ENCODE results near the gene ITGA11. TPM values are rescaled to one million over a fixed set of nuclear protein-coding genes. Genes with fewer than 3 reads are reported as not detected.

Gene ITGA11
- total RNA-seq, 1 donor from 2014 or later = 0.22 TPM

- no peak for DNase-seq
- no peaks in the 10 kb centered on the region for H3K4me1 Mint-ChIP-seq (ENCODE audit: low read depth, unreplicated experiment)
- TF ChIP-seq, protein P1, sequence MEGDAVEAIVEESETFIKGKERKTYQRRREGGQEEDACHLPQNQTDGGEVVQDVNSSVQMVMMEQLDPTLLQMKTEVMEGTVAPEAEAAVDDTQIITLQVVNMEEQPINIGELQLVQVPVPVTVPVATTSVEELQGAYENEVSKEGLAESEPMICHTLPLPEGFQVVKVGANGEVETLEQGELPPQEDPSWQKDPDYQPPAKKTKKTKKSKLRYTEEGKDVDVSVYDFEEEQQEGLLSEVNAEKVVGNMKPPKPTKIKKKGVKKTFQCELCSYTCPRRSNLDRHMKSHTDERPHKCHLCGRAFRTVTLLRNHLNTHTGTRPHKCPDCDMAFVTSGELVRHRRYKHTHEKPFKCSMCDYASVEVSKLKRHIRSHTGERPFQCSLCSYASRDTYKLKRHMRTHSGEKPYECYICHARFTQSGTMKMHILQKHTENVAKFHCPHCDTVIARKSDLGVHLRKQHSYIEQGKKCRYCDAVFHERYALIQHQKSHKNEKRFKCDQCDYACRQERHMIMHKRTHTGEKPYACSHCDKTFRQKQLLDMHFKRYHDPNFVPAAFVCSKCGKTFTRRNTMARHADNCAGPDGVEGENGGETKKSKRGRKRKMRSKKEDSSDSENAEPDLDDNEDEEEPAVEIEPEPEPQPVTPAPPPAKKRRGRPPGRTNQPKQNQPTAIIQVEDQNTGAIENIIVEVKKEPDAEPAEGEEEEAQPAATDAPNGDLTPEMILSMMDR (IDR thresholded peaks at IDR 0.05; ENCODE audit: partially characterized antibody, unreplicated experiment) = no peak
- H3K27me3 Mint-ChIP-seq (ENCODE audit: unreplicated experiment) = no peaks in the 10 kb centered on the region
- no peak overlapping the region for H3K4me3 Mint-ChIP-seq (ENCODE audit: unreplicated experiment)
- peaks cover 2% of the 10 kb centered on the region for H3K9me3 Mint-ChIP-seq (ENCODE audit: unreplicated experiment)
- no peaks in the 10 kb centered on the region for H3K36me3 Mint-ChIP-seq (ENCODE audit: unreplicated experiment)
- no peak overlapping the region for H3K27ac Mint-ChIP-seq (ENCODE audit: unreplicated experiment)
These were observed 27.7 kb downstream of the ITGA11 start for GRCh38 chr15:68404056-68404798.

DNA sequence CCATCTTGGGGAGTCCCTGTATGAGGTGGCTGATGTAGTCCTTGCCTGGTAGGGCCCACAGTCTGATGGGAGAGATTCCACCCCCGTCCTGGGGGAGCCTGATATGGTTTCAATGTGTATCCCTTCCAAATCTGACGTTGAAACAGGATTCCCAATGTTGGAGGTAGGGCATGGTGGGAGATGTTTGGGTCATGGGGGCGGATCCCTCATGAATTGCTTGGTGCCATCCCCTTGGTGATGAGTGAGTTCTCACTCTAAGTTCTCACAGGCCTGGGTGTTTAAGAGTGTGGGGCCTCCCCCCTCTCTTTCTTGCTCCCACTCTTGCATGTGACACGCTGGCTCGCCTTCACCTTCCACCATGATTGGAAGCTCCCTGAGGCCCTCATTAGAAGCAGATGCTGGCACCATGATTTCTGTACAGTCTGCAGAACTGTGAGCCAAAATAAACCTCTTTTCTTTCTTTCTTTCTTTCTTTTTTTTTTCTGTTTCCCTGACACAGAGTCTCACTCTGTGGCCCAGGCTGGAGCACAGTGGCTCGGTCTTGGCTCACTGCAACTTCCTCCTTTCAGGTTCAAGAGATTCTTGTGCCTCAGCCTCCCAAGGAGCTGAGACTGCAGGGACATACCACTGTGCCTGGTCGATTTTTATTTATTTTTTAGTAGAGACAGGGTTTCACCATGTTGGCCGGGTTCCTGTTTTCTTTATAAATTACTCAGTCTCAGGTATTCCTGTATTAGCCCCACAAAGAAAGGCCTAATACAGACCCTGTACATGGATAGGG lies 28.6 kb downstream of the ITGA11 start:
- Mint-ChIP-seq H3K9me3 (ENCODE audit: unreplicated experiment) (peaks cover 2% of the 10 kb centered on the region), H3K4me3 (ENCODE audit: unreplicated experiment) (no peak overlapping the region), H3K27ac (ENCODE audit: unreplicated experiment) (no peak overlapping the region), H3K4me1 (ENCODE audit: low read depth, unreplicated experiment) (no peaks in the 10 kb centered on the region), H3K27me3 (ENCODE audit: unreplicated experiment) (no peaks in the 10 kb centered on the region), H3K36me3 (ENCODE audit: unreplicated experiment) (no peaks in the 10 kb centered on the region)
- TF ChIP-seq, protein P1 (IDR thresholded peaks at IDR 0.05; ENCODE audit: partially characterized antibody, unreplicated experiment) = no peak
- no peak for DNase-seq

GRCh38 chr15:68402432-68403160 lies 29.4 kb downstream of the ITGA11 start:
- Mint-ChIP-seq H3K27ac (ENCODE audit: unreplicated experiment) (no peak overlapping the region), H3K27me3 (ENCODE audit: unreplicated experiment) (no peaks in the 10 kb centered on the region), H3K36me3 (ENCODE audit: unreplicated experiment) (no peaks in the 10 kb centered on the region), H3K4me3 (ENCODE audit: unreplicated experiment) (no peak overlapping the region), H3K9me3 (ENCODE audit: unreplicated experiment) (peaks cover 2% of the 10 kb centered on the region), H3K4me1 (ENCODE audit: low read depth, unreplicated experiment) (no peaks in the 10 kb centered on the region)
- TF ChIP-seq, protein P1 (IDR thresholded peaks at IDR 0.05; ENCODE audit: partially characterized antibody, unreplicated experiment) = no peak
- DNase-seq = no peak

DNA sequence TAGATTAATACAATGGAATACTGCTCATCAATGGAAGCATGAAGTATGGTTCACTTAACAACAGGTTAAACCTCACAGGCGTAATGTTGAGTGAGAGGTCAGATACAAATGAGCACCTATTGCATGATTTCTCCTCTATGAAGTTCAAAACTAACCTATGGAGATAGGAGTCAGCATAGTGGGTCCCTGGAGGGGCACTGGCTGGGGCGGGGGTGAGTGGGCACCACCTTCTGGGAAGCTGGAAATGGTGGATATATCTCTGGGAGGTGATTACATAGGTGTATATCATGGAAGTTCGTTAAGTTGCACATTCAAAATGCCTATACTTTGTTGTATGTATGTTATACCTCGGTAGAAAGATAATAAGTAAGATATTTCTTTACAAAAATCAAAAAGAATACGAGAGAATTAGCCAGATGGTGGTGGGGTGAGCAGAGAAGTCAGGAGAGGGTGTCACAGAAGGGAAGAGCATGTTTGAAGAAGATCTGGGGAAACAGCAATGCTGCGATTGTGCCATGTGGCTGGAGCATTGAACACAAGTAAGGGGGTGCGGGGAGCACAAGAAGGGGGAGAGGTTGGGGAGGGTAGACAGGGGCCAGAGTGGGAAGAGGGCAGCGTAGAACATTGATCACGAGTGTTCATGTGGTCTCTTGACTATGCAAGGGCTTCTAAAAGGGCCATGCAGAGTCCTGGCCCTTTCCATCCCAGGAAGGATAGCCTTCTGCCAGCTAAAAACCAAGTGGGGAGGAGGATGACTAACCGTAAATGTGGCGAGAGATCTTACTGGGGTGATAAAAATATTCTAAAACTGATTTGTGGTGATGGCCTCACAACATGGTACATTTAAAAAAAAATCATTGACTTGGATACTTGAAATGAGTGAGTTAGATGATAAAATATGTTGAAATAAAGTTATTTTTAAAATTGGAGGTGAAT lies 30.2 kb downstream of the ITGA11 start:
- no peaks in the 10 kb centered on the region for H3K4me1 Mint-ChIP-seq (ENCODE audit: low read depth, unreplicated experiment)
- no peak overlapping the region for H3K27ac Mint-ChIP-seq (ENCODE audit: unreplicated experiment)
- DNase-seq = no peak
- no peaks in the 10 kb centered on the region for H3K36me3 Mint-ChIP-seq (ENCODE audit: unreplicated experiment)
- H3K4me3 Mint-ChIP-seq (ENCODE audit: unreplicated experiment) = no peak overlapping the region
- TF ChIP-seq, protein P1 (IDR thresholded peaks at IDR 0.05; ENCODE audit: partially characterized antibody, unreplicated experiment) = no peak
- H3K9me3 Mint-ChIP-seq (ENCODE audit: unreplicated experiment) = peaks cover 2% of the 10 kb centered on the region
- no peaks in the 10 kb centered on the region for H3K27me3 Mint-ChIP-seq (ENCODE audit: unreplicated experiment)
